NCI-H146 (cell line): ENCODE data around the gene TAPBP.
A peak's percentile ranks its signal among the peaks of the same experiment; 100 is the strongest.
"Not testable (repeated sequence)": the region's sequence is repeated elsewhere in the genome, so short reads cannot be mapped to it uniquely, and the experiment has no call there.

Experiments used
- DNase-seq: peaks from one replicate; lab custom pipeline; 2025; lab: John Stamatoyannopoulos, UW

Gene TAPBP

DNA sequence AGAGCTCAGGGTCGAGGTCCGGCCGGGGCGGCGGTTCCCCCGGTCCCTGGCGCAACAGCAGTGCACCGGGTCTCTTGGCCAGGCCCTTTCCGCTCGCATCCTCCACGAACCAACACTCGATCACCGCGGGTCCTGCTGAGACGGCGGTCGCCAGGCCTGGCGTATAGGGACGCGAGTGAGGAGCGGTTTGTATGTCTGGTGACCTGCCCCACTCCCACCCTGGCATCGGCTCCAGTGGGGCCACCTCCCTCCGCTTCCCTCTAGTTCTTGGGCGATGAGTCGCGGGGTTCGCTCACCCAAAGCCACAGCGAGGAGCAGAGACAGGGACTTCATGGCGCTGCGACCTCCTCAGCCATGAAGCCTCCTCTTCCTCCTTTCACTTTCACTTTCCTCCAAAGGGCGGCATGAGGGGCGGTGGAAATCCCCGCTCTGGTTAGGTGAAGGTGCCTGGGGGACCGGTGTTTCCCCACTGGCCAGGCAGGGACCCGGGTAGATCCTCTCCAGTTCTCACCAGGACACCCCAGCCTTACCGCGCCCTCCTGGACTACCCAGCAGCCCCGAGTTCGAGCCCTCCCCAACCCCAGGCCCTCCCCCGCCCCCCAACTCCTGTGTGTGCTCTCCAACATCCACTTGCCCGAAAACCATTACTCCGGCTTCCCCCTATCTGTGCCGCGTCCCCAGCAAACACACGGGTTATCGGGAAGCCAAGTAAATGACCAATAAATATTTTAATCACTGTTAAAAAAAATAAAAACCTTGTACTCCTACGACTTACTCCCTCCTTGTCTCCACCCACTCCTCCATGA is at the start of gene TAPBP:
Gene TAPBP (minus strand): TSS at position 370 of the 806 bp plus-strand sequence. CDS start 37 bp downstream, at position 333.
- peak; percentile 56 for DNase-seq

DNA sequence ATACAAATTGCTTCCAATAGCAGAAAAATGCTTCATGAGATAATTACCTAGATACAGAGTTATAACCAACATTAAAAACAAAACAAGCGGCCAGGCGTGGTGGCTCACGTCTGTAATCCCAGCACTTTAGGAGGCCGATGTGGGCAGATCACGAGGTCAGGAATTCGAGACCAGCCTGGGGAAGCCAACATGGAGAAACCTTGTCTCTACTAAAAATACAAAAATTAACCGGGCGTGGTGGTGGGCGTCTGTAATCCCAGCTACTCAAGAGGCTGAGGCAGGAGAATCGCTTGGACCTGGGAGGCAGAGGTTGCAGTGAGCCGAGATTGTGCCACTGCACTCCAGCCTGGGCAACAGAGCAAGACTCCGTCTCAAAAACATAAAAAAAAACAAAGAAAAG is 49.6 kb upstream of the TAPBP start:
- DNase-seq, result not testable (repeated sequence)

DNA sequence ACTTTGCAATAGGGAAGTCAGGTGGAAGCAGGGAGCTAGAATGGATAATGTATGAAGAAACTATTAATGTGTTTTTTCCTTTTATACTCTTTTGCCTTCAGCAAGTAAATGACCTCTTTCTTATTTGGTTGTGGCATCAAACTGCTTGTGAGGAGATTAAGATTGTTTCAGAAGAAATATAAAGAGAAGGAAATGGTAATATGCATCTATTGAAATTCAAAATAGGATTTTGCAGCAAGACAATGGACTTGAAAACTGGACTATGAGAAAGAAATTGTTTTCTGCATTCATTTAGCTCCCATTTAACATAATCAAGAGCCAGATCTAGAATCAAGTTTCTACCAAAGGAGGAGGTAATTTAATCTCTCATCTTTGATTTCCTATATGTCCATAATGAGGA is 45.5 kb upstream of the TAPBP start:
- no peak for DNase-seq

DNA sequence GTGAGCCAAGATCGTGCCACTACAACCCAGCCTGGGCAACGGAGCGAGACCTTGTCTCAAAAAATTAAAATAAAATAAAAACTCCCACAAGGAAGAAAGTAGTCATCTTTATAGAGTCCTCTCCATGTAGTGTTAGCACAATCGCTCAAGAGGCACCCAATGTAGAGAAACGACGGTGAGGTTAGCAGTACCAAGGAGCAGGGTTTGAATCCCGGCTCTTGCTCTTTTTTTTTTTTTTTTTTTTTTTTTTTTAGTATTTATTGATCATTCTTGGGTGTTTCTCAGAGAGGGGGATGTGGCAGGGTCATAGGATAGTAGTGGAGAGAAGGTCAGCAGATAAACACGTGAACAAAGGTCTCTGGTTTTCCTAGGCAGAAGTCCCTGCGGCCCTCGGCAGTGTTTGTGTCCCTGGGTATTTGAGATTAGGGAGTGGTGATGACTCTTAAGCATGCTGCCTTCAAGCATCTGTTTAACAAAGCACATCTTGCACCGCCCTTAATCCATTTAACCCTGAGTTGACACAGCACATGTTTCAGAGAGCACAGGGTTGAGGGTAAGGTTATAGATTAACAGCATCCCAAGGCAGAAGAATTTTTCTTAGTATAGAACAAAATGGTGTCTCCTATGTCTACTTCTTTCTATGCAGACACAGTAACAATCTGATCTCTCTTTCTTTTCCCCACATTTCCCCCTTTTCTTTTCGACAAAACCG is 43.4 kb upstream of the TAPBP start:
- DNase-seq, result not testable (repeated sequence)

DNA sequence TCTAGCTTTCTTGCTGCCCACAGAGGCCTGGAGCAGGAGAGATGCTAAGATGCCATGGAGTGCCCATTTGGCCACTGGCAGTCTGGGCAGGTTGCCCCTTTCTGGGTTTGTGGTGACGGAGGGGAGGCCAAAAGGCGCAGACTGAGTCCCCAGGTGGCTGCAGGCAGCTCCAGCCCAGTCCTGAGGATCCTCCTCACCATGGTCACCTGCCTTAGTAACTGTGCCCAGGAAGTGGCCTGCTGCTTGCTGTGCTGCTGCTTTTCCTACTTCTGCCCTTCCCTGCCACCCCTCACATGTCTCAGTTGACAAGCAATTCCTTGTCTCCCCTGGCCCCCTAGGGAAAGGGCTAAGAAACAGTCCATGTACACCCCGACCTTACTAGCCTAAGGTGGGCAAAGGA is 42.4 kb upstream of the TAPBP start:
- no peak for DNase-seq

DNA sequence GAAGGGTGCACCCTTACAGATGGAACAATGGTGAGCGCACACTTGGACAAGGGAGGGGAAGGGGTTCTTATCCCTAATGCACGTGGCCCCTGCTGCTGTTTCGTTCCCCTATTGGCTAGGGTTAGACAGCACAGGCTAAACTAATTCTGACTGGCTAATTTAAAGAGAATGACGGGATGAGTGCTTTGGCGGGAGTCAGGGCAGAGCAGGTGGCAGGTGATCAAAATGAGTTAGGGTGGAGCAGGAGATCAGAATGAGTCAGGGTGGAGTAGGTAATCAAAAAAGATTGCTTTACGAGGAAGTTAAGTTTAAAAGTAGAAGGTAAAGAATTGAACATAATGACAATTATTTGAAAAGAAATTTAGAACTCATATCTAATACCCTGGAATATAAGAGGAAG is 42.0 kb upstream of the TAPBP start:
- DNase-seq, result not testable (repeated sequence)

DNA sequence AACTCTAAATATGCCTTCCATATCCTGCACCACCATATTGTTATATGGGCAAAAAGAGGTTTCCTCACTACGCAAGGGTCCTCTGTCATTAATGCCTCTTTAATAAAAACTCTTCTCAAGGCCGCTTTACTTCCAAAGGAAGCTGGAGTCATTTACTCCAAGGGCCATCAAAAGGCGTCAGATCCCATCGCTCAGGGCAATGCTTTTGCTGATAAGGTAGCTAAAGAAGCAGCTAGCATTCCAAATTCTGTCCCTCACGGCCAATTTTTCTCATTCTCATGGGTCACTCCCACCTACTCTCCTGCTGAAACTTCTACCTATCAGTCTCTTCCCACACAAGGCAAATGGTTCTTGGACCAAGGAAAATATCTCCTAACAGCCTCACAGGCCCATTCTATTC is 33.9 kb upstream of the TAPBP start:
- DNase-seq, result no peak

DNA sequence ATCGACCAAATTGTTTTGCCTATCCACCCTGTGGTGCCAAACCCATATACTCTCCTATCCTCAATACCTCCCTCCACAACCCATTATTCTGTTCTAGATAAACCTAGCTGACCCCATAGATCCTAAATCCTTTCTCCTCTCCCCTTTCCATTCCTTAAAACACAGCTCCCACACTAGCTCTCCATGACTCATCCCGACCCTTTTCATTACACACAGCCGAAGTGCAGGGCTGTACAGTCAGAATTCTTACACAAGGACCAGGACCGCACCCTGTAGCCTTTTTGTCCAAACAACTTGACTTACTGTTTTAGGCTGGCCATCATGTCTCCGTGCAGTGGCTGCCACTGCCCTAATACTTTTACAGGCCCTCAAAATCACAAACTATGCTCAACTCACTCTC is 33.1 kb upstream of the TAPBP start:
- DNase-seq, result not testable (repeated sequence)

DNA sequence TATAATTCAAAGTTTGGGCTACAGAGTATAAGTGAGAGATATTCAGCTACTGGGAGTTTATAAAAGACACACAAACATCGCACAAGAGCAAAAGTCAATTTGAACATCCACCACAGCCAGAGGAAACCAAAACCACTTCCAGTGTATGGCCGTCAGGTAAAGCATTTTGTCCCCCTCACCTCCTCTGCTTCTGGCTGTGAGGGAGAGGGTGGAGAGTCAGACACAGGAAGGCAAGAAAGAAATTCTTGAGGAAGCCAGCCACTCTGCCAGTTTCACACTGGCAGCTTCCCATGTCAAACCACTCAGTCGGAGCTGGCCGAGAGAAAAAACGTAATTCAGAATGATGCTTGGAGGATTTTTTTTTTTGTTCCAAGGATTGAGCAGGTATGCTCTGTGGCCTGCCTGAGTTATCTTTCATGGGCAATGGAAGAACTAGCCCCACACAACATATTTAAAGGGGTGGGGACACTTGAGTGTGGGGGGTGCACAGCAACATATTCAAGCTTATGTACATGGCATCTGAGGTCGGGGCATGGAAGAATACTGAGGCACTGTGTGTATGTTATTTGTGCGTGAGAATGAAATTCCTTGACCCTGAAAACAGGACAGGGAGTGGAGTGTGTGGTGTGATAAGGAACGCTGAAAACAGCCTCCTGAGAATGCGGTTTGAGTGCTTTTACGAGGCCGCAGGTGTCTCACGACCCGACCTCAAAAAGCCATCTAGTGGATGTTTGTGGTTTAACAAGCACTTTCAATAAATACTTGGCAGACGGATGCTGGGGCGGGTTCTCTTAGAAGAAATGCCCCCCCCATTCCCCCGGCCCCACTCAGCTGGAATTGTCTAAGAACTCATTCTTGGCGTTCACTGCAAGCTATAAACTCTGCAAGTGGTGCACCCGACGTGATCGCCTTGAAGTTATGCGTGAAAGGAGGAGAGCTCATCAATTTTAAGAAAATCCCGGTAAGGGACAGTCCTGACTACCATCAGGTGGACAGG is 31.1 kb upstream of the TAPBP start:
- peak; percentile 76 for DNase-seq

DNA sequence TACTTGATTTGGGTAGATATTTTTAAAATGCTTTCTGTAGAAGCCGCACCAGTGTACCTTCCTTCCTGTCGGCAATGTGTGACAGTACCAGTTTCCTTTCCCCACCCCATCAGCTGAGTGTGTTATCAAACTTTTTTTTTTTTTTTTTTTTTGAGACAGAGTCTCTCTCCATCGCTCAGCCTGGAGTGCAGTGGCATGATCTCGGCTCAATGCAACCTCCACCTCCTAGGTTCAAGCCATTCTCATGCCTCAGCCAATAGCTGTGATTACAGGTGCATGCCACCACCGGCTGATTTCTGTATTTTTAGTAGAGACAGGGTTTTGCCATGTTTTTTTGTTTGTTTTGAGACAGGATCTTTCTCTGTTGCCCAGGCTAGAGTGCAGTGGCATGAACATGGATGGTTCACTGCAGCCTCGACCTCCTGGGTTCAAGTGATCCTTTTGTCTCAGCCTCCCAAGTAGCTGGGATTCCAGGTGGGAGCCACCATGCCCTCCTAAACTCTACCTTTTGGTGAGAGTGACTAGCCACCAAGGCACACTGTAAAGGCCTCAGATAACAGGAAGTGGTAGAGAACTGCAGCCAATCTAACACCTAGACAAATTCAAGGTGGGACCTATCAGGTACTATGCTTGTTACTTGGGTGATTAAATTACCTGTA is 30.2 kb upstream of the TAPBP start:
- no peak for DNase-seq

DNA sequence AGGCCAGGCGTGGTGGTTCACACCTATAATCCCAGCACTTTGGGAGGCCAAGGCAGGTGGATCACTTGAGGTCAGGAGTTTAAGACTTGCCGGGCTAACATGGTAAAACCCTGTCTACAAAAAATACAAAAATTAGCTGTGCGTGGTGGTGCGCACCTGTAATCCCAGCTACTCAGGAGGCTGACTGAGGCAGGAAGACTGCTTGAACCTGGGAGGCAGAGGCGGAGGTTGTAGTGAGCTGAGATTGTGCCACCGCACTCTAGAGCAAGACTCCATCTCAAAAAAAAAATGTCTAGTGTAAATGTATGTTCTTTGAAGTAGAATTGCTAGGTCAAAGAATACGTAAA is 29.7 kb upstream of the TAPBP start:
- not testable (repeated sequence) for DNase-seq

DNA sequence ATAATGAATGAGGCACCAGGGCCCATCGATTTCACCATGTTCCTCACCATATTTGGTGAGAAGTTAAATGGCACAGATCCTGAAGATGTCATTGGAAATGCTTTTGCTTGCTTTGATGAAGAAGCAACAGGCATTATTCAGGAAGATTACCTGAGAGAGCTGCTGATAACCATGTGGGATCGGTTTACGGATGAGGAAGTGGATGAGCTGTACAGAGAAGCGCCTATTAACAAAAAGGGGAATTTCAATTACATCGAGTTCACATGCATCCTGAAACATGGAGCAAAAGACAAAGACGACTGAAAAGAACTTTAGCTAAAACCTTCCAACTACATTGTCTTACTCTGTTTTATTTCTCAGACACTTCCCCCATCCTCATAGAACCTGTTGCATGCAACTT is 25.3 kb upstream of the TAPBP start:
- DNase-seq, result no peak

DNA sequence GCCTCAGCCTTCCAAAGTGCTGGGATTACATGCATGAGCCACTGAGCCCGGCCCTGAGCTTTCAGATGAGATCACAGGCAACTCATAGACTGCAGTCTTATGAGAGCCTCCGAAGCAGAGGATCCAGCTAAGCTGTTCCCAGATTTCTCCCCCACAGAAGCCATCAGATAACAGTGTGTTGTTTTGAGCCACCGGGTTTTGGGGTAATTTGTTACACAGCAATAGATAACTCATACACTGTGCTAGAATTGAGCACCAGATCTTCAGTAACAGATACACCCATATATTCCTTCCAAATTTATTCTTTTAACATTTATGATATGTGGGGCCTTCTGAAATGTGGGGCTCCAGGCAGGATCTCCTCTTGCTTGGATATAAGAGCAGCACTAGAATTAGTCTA is 22.6 kb upstream of the TAPBP start:
- DNase-seq, result no peak

DNA sequence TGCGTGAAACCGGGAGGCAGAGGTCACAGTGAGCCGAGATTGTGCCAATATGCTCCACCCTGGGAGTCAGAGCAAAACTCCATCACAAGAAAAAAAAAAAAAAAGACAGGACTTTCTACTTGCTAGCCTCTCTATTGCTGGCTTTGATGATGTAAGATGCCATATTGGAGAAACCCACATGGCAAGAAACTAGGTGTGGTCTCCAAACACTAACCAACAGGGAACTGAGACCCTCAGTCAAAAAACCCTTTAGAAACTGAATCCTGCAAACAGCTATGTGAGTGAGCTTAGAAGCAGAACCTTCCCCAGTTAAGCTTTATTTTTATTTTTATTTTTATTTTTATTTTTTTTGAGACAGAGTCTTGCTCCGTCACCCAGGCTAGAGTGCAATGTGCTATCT is 22.0 kb upstream of the TAPBP start:
- no peak for DNase-seq

DNA sequence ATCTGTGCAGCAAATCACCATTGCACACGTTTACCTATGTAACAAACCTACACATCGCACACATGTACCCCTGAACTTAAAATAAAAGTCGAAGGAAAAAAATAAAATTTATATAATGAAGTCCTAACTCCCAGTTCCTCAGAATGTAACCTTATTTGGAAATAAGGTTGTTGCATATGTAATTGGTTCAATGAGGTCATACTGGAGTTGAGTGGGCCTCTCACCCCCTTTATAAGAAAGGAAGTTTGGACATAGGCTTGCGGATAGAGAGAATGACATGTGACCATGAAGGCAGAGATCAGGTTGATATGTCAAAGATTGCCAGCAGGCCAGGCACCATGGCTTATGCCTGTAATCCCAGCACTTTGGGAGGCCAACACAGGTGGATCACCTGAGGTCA is 19.8 kb upstream of the TAPBP start:
- DNase-seq, result no peak

DNA sequence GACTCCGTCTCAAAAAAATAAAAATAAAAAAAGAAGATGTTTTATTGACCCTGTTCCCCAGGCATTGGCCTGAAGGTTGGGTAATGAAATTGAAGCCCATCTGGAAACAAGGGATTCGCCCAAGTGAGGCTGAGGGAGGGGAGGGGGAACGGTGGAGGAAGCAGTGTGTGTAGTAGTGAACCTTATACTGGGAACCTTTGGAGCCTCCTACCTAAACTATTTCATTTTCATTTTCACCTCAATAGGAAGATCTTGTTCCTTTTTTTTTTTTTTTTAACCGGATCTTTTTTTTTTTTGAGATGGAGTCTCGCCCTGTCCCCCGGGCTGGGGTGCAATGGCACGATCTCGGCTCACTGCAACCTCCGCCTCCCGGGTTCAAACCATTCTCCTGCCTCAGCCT is 16.9 kb upstream of the TAPBP start:
- no peak for DNase-seq

DNA sequence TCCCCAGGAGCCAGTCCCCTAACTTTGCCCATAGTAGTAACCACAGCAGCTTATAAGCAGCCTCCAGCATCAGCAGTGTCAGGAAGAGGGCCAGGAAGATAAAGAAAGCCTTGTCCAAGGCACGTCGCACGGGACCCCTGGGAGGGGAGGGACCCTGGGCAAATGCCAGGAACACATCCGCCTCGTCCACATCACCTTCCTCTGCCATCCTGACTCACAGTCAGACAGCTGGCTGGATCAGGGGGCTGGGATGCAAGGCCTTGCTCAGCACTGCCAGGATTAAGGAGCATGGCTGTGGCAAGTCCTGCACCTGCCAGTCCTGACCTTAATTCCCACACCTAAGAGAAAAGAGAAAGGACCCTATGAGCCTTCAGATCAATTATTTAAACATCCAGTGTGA is 15.2 kb upstream of the TAPBP start:
- no peak for DNase-seq

DNA sequence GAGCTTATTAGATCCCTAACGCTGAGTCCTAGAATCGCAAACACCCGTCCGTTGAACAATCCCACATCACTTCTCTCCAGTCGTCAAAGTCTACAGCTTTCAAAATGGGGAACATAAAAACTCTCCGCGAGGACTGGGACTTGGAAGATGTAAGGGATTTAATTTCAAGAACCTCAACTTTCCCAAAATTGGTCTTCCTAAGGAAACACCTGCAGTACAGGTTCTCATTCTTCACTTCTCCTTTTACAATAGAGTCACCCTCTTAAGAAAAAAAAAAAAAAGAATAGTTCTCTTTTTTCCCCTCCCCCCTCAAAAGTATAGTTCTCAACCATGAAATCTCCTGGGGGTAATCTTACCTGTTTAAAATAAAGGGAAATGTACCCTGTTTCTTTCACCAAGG is 10.2 kb upstream of the TAPBP start:
- peak; percentile 50 for DNase-seq

DNA sequence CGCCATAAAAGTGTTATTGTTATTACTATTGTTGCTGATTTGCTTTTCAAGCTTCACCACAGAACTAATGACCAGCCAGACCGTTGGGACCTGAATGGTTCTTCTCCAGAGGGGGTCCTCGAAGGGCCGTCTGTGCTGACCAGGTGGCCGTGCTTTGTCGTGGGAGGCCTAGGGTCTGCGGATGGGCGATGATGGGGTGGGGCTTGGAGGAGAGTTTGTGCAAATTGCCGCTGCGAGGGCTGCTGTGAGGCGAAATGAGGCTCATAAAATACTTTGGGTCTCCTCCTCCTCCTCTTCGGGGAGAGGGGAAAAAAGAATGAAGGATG is 9.7 kb upstream of the TAPBP start:
- DNase-seq, result peak; percentile 89

DNA sequence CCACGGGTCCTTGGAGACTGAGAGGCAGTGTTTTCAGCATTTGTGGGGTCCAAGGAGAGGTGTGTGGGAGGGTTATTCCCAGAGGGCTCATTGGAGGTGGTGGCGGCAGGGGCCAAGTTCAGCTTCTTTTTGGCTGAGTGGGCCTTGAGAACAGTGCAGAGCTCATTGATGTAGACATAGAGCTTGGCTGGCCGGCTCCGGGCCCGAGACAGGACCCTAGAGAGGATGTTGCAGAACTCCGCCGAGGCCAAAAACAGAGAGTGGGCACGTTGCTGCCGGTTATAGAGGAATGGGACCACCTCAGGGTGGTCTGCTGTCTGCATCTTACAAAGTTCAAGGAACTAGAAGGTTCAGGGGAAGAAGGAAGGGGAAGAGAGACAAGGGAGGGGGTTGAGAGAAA is 7.3 kb upstream of the TAPBP start:
- DNase-seq, result no peak

DNA sequence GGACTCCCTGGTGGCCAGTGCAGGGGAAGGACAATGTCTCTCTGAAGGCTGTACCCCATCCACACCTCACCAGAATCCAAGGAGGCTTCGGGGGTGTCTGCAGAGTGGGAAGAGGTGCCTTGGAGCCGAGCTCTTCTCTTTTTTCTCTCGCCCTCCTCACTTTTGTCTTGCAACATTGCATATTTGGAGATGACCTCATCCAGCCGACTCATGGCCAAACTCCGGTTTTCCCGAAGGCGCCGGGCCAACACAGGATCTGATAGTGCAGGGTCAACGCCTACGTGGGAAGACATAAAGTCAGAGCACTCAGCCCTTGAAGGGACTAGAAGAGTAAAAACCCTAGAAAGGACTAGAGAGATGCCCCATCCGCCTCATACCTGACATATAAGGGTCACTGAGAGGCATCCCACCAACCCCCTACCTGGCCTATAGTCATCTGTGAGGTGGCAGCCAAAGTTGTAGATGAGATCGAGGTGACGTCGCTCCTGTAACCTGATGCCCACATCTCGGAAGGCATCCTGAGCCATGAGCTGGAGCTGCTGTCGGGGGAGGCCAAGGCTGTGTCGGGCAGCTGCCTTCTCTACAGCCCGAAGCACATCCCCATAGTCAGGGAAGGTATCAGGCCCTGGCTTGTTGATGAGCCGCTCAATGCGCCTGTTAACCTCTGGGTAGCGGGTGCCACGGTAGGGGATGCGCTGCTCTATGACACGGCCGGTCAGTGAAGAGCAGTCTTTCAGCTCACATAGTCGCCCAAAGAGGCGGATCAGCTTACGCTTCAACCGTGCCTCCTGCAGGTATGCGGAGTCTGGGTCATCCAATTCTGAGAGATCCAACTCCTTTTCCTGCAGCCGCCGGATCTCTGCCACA is 6.7 kb upstream of the TAPBP start:
- DNase-seq, result no peak
